GM19351 (cell line): ENCODE data around the gene HIGD1A.

Experiments
- ATAC-seq: cut with Tn5 transposase; IDR thresholded peaks from one replicate; pipeline ENCODE4 v1.9.1; 2021; ENCODE audit warnings: mild to moderate bottlenecking, moderate library complexity; ENCODE audit not compliant: unreplicated experiment

Gene HIGD1A

GRCh38 chr3:42804106-42804830 lies at the start of gene HIGD1A:
Gene HIGD1A, minus strand, starts transcription at chr3:42804490. Its CDS starts 10,237 bp downstream, at chr3:42794253.
- ATAC-seq: peak; percentile 99

GRCh38 chr3:42853739-42854302 lies 49.5 kb upstream of the HIGD1A start:
- no peak for ATAC-seq

GRCh38 chr3:42853056-42853455 lies 48.8 kb upstream of the HIGD1A start:
- ATAC-seq: no peak

GRCh38 chr3:42852441-42852840 lies 48.2 kb upstream of the HIGD1A start:
- no peak for ATAC-seq

GRCh38 chr3:42851228-42851834 lies 47.0 kb upstream of the HIGD1A start:
- no peak for ATAC-seq

- no peak for ATAC-seq
Measured at GRCh38 chr3:42850263-42850662, 46.0 kb upstream of the HIGD1A start.

GRCh38 chr3:42849017-42849416 lies 44.7 kb upstream of the HIGD1A start:
- no peak for ATAC-seq

GRCh38 chr3:42847731-42848130 lies 43.4 kb upstream of the HIGD1A start:
- no peak for ATAC-seq

- ATAC-seq: peak; percentile 89
Measured at GRCh38 chr3:42846685-42847522, 42.6 kb upstream of the HIGD1A start.

GRCh38 chr3:42844815-42845214 lies 40.5 kb upstream of the HIGD1A start:
- ATAC-seq: no peak

GRCh38 chr3:42844412-42844713 lies 40.1 kb upstream of the HIGD1A start:
- no peak for ATAC-seq

- ATAC-seq: no peak
Measured at GRCh38 chr3:42843713-42844411, 39.6 kb upstream of the HIGD1A start.

GRCh38 chr3:42841332-42841731 lies 37.0 kb upstream of the HIGD1A start:
- no peak for ATAC-seq

- ATAC-seq: peak; percentile 100
Measured at GRCh38 chr3:42839616-42840015, 35.3 kb upstream of the HIGD1A start.

- ATAC-seq: no peak
Measured at GRCh38 chr3:42838571-42838970, 34.3 kb upstream of the HIGD1A start.

- ATAC-seq: no peak
Measured at GRCh38 chr3:42836150-42837123, 32.1 kb upstream of the HIGD1A start.

- peak; percentile 57 for ATAC-seq
Measured at GRCh38 chr3:42831321-42831713, 27.0 kb upstream of the HIGD1A start.

- ATAC-seq: no peak
Measured at GRCh38 chr3:42830437-42831320, 26.4 kb upstream of the HIGD1A start.
